Breast epithelium (tissue), 4 donors: ENCODE measurements around the gene ATAD3A. TPM values are rescaled to one million over a fixed set of nuclear protein-coding genes. Genes with fewer than 3 reads are reported as not detected.

Experiments used
- DNase-seq, 2 donors: peaks; one replicate each; pipeline ENCODE4 v3.0.0-alpha.2; 2019; ENCODE audit warnings: low spot score in 2 of 2
- H3K27ac ChIP-seq, 2 donors: fragments of 200-600 bp; sonication (generic) in 1 of 2; one replicate each; pipeline ENCODE4 v1.5.1; 2016 to 2019; ENCODE audit warnings: mild to moderate bottlenecking in 1 of 2
- H3K27me3 ChIP-seq, 2 donors: fragments of 200-600 bp; sonication (generic) in 1 of 2; one replicate each; pipeline versions ENCODE4 v1.5.1 to v1.6.0; 2017 to 2019; ENCODE audit warnings: control low read depth in 1 of 2, mild to moderate bottlenecking in 1 of 2
- H3K36me3 ChIP-seq: fragments of 200-600 bp; one replicate; pipeline ENCODE4 v1.5.1; 2019
- H3K4me1 ChIP-seq, 2 donors: fragments of 200-600 bp; sonication (generic); one replicate each; pipeline ENCODE4 v1.5.1; 2016 to 2019; ENCODE audit warnings: control low read depth in 1 of 2
- H3K4me3 ChIP-seq, 3 donors: fragments of 200-600 bp; sonication (generic); 1 replicate in 2 of 3; 2 replicates in 1 of 3; pipeline ENCODE4 v1.5.1; 2016 to 2019; ENCODE audit warnings: mild to moderate bottlenecking in 3 of 3, moderate library complexity in 2 of 3
- H3K9me3 ChIP-seq, 2 donors: fragments of 200-600 bp; sonication (generic) in 1 of 2; one replicate each; pipeline ENCODE4 v1.5.1; 2016 to 2019; ENCODE audit warnings: control low read depth in 1 of 2
- CTCF ChIP-seq, 3 donors: fragments of 450-650 bp; IDR thresholded peaks; one replicate each; pipeline ENCODE4 v1.5.1; 2016 to 2017; ENCODE audit warnings: antibody characterized with exemption in 3 of 3, mild to moderate bottlenecking in 3 of 3, moderate library complexity in 3 of 3
- POLR2A ChIP-seq: fragments of 450-650 bp; IDR thresholded peaks from one replicate; pipeline ENCODE4 v1.6.1; 2016; ENCODE audit warnings: antibody characterized with exemption, mild to moderate bottlenecking, moderate library complexity
- POLR2AphosphoS5 ChIP-seq, 3 donors: sonication (generic); formaldehyde crosslinking; IDR thresholded peaks; one replicate each; pipeline ENCODE4 v1.6.1; 2017; ENCODE audit warnings: antibody characterized with exemption in 3 of 3
- intact Hi-C: fragments of 100-400 bp; cut with DNase I; formaldehyde crosslinking; loops from one replicate; pipeline ENCODE4 v1.15.1; 2023; ENCODE audit warnings: low total_unique reads
- total RNA-seq, 3 donors: library from RNA; depleted of rRNA; stranded (reverse); fragments of >200 nt; gene quantifications; one replicate each; pipeline ENCODE4 v1.1.0, GENCODE V29; 2016

ATAD3A gene
- total RNA-seq, 3 donors from 2014 or later, result 14.9 to 22.3 (median 15.5) TPM

GRCh38 chr1:1545946-1546737 is 34.2 kb downstream of the ATAD3A start:
- intact Hi-C loops, result no loop called here
- Histone ChIP-seq H3K27ac (no peak overlapping the region), H3K9me3 (no peaks in the 10 kb centered on the region), H3K36me3 (no peaks in the 10 kb centered on the region), H3K4me1 (peaks cover 0 to 4% of the 10 kb centered on the region in 2 donors), H3K4me3 (no peak overlapping the region), H3K27me3 (no peaks in the 10 kb centered on the region)
- no peak for DNase-seq
- TF ChIP-seq POLR2A (no peak), POLR2AphosphoS5 (IDR thresholded peaks at IDR 0.05) (no peak)

GRCh38 chr1:1547011-1547410 is 35.0 kb downstream of the ATAD3A start:
- H3K27ac ChIP-seq, result no peak overlapping the region
- intact Hi-C loops, result no loop called here
- no peak for DNase-seq
- H3K27me3 ChIP-seq, result no peaks in the 10 kb centered on the region
- no peak for TF ChIP-seq CTCF (IDR thresholded peaks at IDR 0.05)
- no peak for TF ChIP-seq POLR2AphosphoS5 (IDR thresholded peaks at IDR 0.05)
- TF ChIP-seq POLR2A, result no peak
- H3K4me1 ChIP-seq, result no peaks in the 10 kb centered on the region
- H3K36me3 ChIP-seq, result no peaks in the 10 kb centered on the region
- no peak overlapping the region for H3K4me3 ChIP-seq
- no peaks in the 10 kb centered on the region for H3K9me3 ChIP-seq

GRCh38 chr1:1547476-1547875 is 35.5 kb downstream of the ATAD3A start:
- Histone ChIP-seq H3K27me3 (no peaks in the 10 kb centered on the region), H3K36me3 (no peaks in the 10 kb centered on the region), H3K4me3 (no peak overlapping the region), H3K4me1 (no peaks in the 10 kb centered on the region), H3K9me3 (no peaks in the 10 kb centered on the region), H3K27ac (no peak overlapping the region)
- no peak for TF ChIP-seq POLR2AphosphoS5 (IDR thresholded peaks at IDR 0.05)
- TF ChIP-seq CTCF (IDR thresholded peaks at IDR 0.05), result no peak
- TF ChIP-seq POLR2A, result no peak
- intact Hi-C loops, result no loop called here
- no peak for DNase-seq

- H3K36me3 ChIP-seq, result no peaks in the 10 kb centered on the region
- no peaks in the 10 kb centered on the region for H3K4me1 ChIP-seq
- no peak for DNase-seq
- intact Hi-C loops, result no loop called here
- H3K4me3 ChIP-seq, result no peak overlapping the region
- no peaks in the 10 kb centered on the region for H3K9me3 ChIP-seq
- no peaks in the 10 kb centered on the region for H3K27me3 ChIP-seq
- TF ChIP-seq POLR2A, result no peak
- H3K27ac ChIP-seq, result no peak overlapping the region
Observed at GRCh38 chr1:1548591-1548990, 36.6 kb downstream of the ATAD3A start.

GRCh38 chr1:1550087-1550486 is 38.1 kb downstream of the ATAD3A start:
- Histone ChIP-seq H3K27ac (peak overlapping the region in 1 of 2 donors; percentile 74), H3K27me3 (no peaks in the 10 kb centered on the region), H3K36me3 (no peaks in the 10 kb centered on the region), H3K4me3 (peak overlapping the region in 1 of 3 donors; percentile 30), H3K4me1 (no peaks in the 10 kb centered on the region), H3K9me3 (no peaks in the 10 kb centered on the region)
- no peak for TF ChIP-seq POLR2A
- TF ChIP-seq CTCF (IDR thresholded peaks at IDR 0.05), result no peak
- TF ChIP-seq POLR2AphosphoS5 (IDR thresholded peaks at IDR 0.05), result no peak
- intact Hi-C loops, result no loop called here
- no peak for DNase-seq

GRCh38 chr1:1550591-1551432 is 38.9 kb downstream of the ATAD3A start:
- peak overlapping the region in 1 of 3 donors; percentile 30 for H3K4me3 ChIP-seq
- no peaks in the 10 kb centered on the region for H3K27me3 ChIP-seq
- peak overlapping the region in 1 of 2 donors; percentile 74 for H3K27ac ChIP-seq
- no peak for DNase-seq
- intact Hi-C loops, result no loop called here
- H3K4me1 ChIP-seq, result no peaks in the 10 kb centered on the region
- no peaks in the 10 kb centered on the region for H3K36me3 ChIP-seq
- H3K9me3 ChIP-seq, result no peaks in the 10 kb centered on the region
- TF ChIP-seq CTCF (IDR thresholded peaks at IDR 0.05) (peak in 1 of 3 donors; percentile 11), POLR2AphosphoS5 (IDR thresholded peaks at IDR 0.05) (no peak)
